ENCODE results near the gene TDO2.
"Not testable (repeated sequence)": the region's sequence is repeated elsewhere in the genome, so short reads cannot be mapped to it uniquely, and the experiment has no call there.

Gene TDO2

GRCh38 chr4:155903453-155903852, at the start of gene TDO2:
TDO2 (plus strand) TSS chr4:155903696; CDS start chr4:155903759, 63 bp downstream.
- DNase-seq (ENCODE audit: low spot score) = no peak

DNA sequence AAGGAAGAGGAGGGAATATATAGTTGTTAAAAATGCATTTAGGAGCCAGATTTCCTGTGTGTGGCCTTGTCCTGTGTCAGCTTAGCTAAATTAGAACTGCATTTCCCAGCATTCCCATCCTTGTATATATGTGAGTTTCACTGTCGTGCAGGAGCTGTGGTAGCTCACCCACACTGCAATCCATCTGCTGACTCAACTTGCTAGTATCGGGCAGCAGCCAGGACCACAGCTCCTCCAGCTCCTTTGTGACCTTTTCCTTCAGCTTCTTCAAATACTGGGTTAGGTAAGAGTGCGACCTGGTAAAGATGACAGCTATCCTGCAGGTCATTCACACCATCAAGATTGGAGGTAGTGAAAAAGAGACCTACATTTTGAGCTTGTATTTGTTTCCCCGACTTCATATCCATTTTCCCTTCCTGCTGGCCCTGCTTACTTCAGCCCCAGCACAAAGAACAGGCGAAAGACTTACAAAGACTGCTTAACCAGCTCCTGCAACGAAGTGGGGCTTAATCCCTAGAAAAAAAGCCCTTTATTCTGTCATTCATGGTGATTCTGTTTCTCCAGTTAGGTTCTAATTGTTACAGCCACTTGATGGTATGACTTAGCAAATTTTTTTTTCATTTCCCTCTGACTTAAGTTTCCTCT, 48.8 kb upstream of the TDO2 start:
- DNase-seq (ENCODE audit: low spot score) = peak; percentile 76

DNA sequence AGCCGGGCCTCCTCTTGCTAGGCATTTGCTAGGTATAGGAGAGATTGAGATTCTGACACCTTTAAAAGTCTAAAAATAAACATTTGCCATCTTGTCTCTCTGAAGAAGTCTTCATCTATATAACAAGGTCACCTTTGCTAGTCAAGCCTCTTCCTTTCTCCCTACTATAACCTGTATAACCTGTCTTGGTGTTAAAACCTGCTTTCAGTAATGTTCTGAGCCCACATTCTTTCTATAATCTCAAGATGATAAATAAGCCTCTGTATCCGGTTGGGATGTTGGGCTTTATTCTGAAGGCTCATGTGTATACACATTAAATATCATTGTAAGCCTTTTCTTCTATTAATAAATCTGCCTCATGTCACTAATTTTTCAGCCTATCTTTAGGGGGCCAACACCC, 47.6 kb upstream of the TDO2 start:
- DNase-seq (ENCODE audit: low spot score) = no peak

DNA sequence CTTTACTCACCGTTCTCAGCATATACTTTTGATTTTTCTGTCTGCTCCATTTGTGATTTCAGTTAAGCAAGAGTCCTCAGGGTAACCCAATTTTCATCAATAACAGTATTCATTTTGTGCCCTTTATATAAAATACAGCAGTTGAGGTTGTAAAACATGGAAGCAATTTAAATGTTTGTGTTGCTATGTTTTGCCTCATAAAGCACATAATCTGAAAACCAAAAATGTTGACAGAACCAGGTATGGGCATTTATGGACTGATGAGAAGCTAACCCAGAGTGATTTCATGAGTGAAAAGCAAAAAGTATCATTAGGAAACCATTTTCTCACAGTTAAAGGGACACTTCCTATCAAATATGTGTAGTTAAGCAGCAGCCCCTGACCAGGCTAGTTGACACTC, 37.3 kb upstream of the TDO2 start, which contains the start of gene ASIC5:
Gene ASIC5, minus strand, starts transcription at position 101 of the 400 bp plus-strand sequence. Its CDS starts 51 bp downstream, at position 50.
- no peak for DNase-seq (ENCODE audit: low spot score)

DNA sequence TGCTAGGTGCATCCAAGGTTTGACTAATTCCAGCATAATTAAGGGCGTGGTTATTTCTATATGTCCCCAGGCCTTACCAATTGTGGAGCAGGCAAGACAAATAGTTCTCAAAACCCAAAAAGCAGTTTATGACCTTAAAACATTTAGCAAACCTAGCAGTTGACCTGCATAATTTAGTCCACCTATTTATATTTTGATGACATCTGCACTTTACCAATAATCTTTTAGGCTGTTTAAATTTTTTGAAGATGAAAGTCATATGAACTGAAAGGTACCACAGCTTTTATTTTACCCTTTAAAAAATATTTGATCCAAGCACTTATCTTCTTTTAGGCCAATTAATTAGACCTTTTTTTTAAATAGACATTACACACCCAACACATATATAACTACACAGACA, 27.6 kb upstream of the TDO2 start:
- no peak for DNase-seq (ENCODE audit: low spot score)

DNA sequence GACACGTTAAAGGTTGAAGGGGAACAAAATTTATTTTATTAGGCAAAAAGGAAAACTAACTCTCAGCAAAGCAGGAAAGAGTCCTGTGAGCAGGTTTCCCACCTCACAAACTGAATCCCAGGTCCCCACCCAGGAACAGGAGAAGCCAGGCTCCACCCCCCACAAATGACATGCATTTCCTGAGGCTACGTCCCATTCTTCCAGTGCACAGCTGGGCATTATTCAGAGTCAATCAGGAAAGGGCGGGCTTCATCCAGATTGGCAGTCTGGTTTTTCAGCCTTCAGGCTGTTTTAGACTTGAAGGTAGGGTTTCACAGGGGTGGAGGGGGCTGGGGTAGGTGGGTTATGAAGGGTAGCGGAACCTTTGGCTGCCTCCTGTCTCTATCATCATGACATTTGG, 25.5 kb upstream of the TDO2 start:
- no peak for DNase-seq (ENCODE audit: low spot score)

DNA sequence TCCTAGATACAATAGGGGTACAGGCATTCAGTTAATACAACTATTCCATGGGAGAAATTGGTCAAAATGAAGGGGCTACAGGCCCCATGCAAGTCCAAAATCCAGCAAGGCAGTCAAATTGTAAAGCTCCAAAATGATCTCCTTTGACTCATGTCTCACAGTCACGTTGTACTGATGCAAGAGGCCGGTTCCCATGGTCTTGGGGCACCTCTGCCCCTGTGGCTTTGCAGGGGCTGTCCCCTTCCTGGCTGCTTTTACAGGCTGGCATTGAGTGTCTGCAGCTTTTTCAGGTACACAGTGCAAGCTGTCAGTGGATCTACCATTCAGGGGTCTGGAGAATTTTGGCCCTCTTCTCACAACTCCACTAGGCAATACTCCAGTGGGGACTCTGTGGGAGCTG, 24.9 kb upstream of the TDO2 start:
- DNase-seq (ENCODE audit: low spot score) = no peak

DNA sequence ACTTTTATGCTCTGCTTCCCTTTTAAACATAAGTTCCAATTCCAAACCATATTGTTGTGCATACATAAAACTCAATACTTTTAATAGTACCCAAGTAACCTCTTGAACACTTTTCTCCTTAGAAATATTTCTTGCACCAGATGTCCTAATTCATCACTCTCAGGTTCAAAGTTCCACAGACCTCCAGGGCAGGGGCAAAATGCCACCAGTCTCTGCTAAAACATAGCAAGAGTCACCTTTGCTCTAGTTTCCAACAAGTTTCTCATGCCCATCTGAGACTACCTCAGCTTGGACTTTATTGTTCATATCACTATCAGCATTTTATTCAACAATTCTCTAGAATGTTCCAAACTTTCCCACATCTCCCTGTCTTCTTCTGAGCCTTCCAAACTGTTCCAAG, 23.7 kb upstream of the TDO2 start:
- no peak for DNase-seq (ENCODE audit: low spot score)

DNA sequence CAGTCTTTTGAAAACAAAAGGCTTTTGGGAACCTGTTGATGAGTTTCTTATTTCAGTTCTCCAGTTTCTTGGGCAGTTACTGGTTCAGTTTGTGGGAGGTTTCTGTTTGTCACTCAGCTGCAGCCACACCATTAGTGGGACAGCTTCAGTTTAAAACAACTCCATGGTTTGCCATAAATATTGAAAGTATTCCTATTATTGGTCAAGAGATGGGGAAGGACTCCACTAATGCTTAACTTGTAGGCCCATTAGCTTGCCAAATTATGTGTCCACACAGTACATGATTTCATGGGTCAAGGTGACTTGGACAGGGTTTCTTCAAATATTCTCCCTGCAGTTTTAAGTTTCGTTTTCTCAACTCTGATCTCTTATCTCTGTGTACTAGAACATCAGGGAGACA, 21.9 kb upstream of the TDO2 start:
- no peak for DNase-seq (ENCODE audit: low spot score)

DNA sequence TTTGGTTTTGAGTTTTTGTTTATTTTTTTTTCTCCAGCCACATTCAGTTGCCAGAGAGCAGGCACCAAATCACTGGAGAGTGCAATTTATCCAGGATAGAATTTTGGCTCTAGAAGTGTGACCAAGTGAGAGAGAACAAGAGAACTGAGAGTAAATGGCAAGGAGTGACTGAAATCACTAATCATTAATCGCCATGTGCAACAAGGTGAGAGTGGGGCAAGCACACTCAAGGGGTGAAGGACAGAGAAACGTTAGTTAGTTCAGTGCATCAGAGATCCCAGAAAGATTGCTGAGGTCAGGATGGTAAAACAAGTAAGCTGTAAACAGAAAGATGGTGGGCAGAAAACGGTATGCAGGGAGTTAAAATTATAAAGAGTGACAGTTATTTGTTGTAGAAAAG, 19.6 kb upstream of the TDO2 start:
- no peak for DNase-seq (ENCODE audit: low spot score)

DNA sequence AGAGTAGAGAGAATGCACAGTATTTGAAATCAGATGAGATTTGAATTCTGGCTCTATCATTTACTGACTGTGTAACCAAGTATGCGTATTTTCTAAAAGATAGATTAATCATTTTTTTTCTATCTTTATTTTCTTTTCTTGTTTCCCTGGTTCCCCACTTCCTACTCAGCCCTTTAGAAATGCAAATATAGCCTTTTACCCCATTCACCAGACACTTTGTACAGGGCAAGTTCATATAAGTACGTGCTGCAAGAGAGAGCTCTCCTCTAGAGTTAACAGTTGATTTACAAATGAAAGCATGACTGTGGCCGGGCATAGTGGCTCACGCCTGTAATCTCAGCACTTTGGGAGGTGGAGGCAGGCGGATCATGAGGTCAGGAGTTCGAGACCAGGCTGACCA, 17.8 kb upstream of the TDO2 start:
- no peak for DNase-seq (ENCODE audit: low spot score)

DNA sequence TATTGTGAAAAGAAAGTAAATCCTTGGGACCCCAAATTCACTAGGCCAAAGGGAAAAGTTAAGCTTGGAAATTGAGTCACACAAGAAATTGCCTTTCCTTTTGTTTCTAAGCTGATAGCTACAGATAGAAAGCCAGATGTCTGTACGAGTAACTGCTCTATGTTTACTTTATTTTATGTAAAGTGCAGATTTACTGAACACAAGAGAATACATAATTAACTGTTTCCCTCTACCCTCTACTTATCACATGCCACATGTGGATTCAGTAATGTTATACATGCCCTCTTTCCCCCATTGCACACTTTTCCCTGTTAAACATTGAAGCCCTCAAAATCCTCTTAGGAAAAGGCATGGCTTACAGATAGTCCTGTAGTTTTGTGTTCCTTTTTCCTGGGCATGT, 16.5 kb upstream of the TDO2 start:
- no peak for DNase-seq (ENCODE audit: low spot score)

GRCh38 chr4:155887847-155888570, 15.5 kb upstream of the TDO2 start:
- DNase-seq (ENCODE audit: low spot score) = no peak

DNA sequence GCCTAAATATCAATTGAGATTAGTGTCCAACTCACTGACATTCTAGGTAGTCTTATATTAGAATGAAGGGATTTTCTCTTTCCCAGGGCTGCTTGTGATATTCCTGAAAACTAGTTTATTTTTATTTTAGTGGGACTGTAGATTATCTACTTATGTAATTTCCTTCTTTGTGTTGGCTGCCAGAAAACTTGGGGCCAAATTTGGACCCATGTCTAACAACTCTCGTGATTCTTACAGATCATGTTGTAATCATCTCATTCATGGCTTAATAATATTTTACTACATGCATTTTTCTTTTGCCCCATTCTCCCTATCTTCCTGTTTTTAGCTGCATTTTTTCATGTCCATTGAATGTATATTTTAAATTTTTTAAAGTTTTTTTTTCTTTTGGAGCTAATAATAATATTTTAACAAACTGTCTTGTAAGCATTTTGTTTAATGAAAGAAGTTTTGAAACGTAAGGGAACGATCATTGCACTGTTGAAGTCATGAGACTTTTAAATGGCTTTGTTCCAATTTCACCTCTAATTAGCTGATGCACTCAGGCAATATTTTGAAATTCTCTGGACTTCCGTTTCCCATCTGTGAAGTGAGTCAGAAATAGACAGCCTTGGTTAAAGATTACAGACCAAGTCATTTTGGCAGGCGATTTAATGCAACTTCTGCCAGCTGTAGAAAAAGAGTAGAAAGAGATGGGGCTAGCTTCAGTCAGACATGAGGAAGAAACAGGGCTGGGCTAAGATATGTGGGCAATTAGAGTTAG, 14.3 kb upstream of the TDO2 start:
- DNase-seq (ENCODE audit: low spot score) = peak; percentile 77

GRCh38 chr4:155889946-155890345, 13.6 kb upstream of the TDO2 start:
- no peak for DNase-seq (ENCODE audit: low spot score)

DNA sequence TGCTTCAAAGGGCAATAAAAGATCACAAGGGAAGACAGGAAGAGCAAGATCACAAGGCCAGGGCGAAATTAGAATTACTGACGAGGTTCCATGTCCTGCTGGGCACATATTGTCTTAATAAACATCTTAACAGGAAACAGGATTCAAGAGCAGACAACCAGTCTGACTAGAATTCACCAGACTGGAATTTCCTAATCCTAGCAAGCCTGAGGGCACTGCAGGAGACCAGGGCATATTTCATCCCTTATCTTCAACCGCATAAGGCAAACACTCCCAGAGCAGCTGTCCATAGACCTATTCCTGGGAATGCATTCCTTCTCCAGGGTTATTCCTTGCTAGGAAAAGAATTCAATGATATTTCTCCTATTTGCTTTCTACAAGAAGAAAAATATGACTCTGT, 12.4 kb upstream of the TDO2 start:
- no peak for DNase-seq (ENCODE audit: low spot score)

GRCh38 chr4:155898371-155898770, 5.1 kb upstream of the TDO2 start:
- not testable (repeated sequence) for DNase-seq (ENCODE audit: low spot score)

DNA sequence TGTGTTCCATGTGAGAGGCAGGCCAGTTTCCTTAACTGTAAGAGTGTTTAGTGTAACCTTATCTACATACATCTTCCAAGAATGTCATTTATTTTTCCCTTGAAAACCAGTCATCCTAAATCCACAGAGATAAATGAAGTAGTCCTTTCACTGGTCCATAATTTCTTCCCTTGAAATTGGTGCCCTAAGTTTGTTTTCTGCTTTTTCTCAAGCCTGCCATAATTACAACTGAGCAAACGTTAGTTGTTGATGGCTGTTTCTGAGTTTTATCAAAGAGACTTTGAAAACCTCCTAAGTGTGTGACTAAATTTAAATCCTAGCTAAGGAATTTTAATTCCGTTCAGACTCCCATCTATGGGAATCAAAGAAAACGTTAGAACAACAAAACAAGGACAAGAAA, 3.6 kb upstream of the TDO2 start:
- no peak for DNase-seq (ENCODE audit: low spot score)

DNA sequence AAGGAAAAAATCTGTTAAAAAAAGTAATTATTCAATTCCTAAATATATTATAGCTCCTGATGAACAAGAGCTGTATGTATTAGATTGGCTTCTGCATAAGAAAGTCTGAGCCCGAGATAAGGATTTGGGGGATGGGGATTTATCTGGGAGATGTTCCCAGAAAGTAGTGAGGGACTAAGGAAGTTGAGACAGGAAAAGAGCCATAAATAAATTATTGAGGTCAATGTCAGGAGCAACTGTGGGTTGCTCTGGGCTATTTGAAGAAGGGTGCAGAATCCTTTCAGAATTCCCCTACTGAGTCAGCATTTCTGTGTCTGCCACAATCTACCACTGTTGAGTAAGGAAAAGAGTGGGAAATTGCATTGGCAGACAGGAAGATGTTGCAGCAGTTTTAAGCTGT, 3.1 kb upstream of the TDO2 start:
- peak; percentile 20 for DNase-seq (ENCODE audit: low spot score)

GRCh38 chr4:155901013-155901412, 2.5 kb upstream of the TDO2 start:
- no peak for DNase-seq (ENCODE audit: low spot score)

DNA sequence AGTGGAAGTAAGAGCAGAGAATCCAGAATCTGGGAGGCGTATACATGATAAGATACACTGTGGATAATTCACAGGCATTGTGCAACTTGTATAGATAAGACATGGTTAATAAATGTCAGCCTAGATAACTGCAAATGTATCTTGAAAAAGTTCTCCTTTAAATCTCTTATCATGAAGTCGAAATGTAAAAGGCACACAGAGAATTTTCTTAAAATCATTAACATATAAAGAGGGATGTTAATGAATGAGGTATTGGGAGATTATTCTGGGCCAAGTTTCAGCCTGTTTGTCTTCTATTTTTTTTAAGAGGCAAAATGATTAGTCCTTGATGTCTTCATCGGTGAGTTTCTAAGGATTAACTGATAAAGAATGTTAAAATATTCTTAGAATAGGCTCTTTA, 835 bp downstream of the TDO2 start:
- DNase-seq (ENCODE audit: low spot score) = no peak

GRCh38 chr4:155906554-155907247, 3.2 kb downstream of the TDO2 start:
- peak; percentile 78 for DNase-seq (ENCODE audit: low spot score)
